Adrenal gland (tissue), 5 donors: ENCODE results near the gene COX7A2.

Source experiments
- CTCF ChIP-seq, 6 experiments: fragments of 450-650 bp in 4 of 6; fragments of 200-600 bp in 2 of 6; sonication (generic) in 1 of 6; IDR thresholded peaks; 1 replicate in 5 of 6; 2 replicates in 1 of 6; pipeline versions ENCODE4 v1.5.1 to v1.8.0; 2016 to 2021; ENCODE audit warnings: antibody characterized with exemption in 6 of 6, mild to moderate bottlenecking in 2 of 6, moderate library complexity in 1 of 6
- POLR2A ChIP-seq, 2 donors: fragments of 450-650 bp; IDR thresholded peaks; one replicate each; pipeline ENCODE4 v1.6.1; 2017; ENCODE audit warnings: antibody characterized with exemption in 2 of 2, mild to moderate bottlenecking in 2 of 2, moderate library complexity in 1 of 2
- donor health status: DM: no; HTN: no; CAD: no.

GRCh38 chr6:75206576-75207342 lies 36.8 kb downstream of the COX7A2 start:
- TF ChIP-seq CTCF (IDR thresholded peaks at IDR 0.05) (peak in 1 of 6 experiments; percentile 7), POLR2A (IDR thresholded peaks at IDR 0.05) (no peak)
